RWPE2 (cell line): Measurements from ENCODE around the gene LMCD1.

ENCODE experiments used
- ATAC-seq: fragments of 200-7000 bp; cut with Tn5 transposase; 3 replicates; pipeline ENCODE4 v1.9.1; 2021; ENCODE audit warnings: low read depth
- DNase-seq: peaks from one replicate; pipeline ENCODE4 v3.0.0-alpha.2; 2020; ENCODE audit warnings: low spot score
- H3K27ac ChIP-seq: fragments of 450-650 bp; 2 replicates; pipeline ENCODE4 v1.5.1; 2017; ENCODE audit warnings: mild to moderate bottlenecking; ENCODE audit not compliant: poor library complexity, severe bottlenecking
- H3K27me3 ChIP-seq: fragments of 250-450 bp; sonication (Bioruptor Pico); 2 replicates; pipeline ENCODE4 v1.5.1; 2021; ENCODE audit warnings: mild to moderate bottlenecking, moderate library complexity; ENCODE audit not compliant: insufficient read depth, poor library complexity, severe bottlenecking
- H3K36me3 ChIP-seq: fragments of 250-450 bp; sonication (Bioruptor Pico); 2 replicates; pipeline ENCODE4 v1.5.1; 2020; ENCODE audit warnings: low read depth, mild to moderate bottlenecking, moderate library complexity
- H3K4me1 ChIP-seq: fragments of 250-450 bp; sonication (Bioruptor Pico); 2 replicates; pipeline ENCODE4 v1.5.1; 2021; ENCODE audit warnings: mild to moderate bottlenecking, moderate library complexity; ENCODE audit not compliant: insufficient read depth, poor library complexity, severe bottlenecking
- H3K4me3 ChIP-seq: fragments of 250-450 bp; sonication (Bioruptor Pico); 2 replicates; pipeline ENCODE4 v1.5.1; 2021; ENCODE audit warnings: mild to moderate bottlenecking, moderate library complexity; ENCODE audit not compliant: severe bottlenecking
- H3K9me3 ChIP-seq: fragments of 250-450 bp; sonication (Bioruptor Pico); 2 replicates; pipeline ENCODE4 v1.5.1; 2021; ENCODE audit warnings: mild to moderate bottlenecking, moderate library complexity; ENCODE audit not compliant: severe bottlenecking
- TF ChIP-seq, protein P1 (sequence below): fragments of 450-650 bp; IDR thresholded peaks from one replicate; pipeline ENCODE4 v1.5.1; 2017; ENCODE audit warnings: mild to moderate bottlenecking, moderate library complexity; ENCODE audit not compliant: poor library complexity, severe bottlenecking

LMCD1 gene

GRCh38 chr3:8558645-8559044 is 57.0 kb downstream of the LMCD1 start:
- no peaks in the 10 kb centered on the region for H3K27me3 ChIP-seq
- peaks cover 7% of the 10 kb centered on the region for H3K4me1 ChIP-seq
- H3K36me3 ChIP-seq, result no peaks in the 10 kb centered on the region
- H3K4me3 ChIP-seq, result no peak overlapping the region
- H3K9me3 ChIP-seq, result peaks cover 2% of the 10 kb centered on the region
- ATAC-seq, result no peak
- TF ChIP-seq, protein P1, sequence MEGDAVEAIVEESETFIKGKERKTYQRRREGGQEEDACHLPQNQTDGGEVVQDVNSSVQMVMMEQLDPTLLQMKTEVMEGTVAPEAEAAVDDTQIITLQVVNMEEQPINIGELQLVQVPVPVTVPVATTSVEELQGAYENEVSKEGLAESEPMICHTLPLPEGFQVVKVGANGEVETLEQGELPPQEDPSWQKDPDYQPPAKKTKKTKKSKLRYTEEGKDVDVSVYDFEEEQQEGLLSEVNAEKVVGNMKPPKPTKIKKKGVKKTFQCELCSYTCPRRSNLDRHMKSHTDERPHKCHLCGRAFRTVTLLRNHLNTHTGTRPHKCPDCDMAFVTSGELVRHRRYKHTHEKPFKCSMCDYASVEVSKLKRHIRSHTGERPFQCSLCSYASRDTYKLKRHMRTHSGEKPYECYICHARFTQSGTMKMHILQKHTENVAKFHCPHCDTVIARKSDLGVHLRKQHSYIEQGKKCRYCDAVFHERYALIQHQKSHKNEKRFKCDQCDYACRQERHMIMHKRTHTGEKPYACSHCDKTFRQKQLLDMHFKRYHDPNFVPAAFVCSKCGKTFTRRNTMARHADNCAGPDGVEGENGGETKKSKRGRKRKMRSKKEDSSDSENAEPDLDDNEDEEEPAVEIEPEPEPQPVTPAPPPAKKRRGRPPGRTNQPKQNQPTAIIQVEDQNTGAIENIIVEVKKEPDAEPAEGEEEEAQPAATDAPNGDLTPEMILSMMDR, result no peak
- no peak overlapping the region for H3K27ac ChIP-seq
- DNase-seq, result no peak

GRCh38 chr3:8559351-8559750 is 57.7 kb downstream of the LMCD1 start:
- ATAC-seq (no peak), DNase-seq (no peak)
- H3K9me3 ChIP-seq, result peaks cover 2% of the 10 kb centered on the region
- H3K27ac ChIP-seq, result no peak overlapping the region
- H3K4me1 ChIP-seq, result peaks cover 7% of the 10 kb centered on the region
- TF ChIP-seq, protein P1, result no peak
- no peaks in the 10 kb centered on the region for H3K27me3 ChIP-seq
- H3K36me3 ChIP-seq, result no peaks in the 10 kb centered on the region
- no peak overlapping the region for H3K4me3 ChIP-seq

GRCh38 chr3:8560366-8561007 is 58.9 kb downstream of the LMCD1 start:
- H3K36me3 ChIP-seq, result no peaks in the 10 kb centered on the region
- TF ChIP-seq, protein P1, result no peak
- H3K4me3 ChIP-seq, result no peak overlapping the region
- DNase-seq (no peak), ATAC-seq (peak; percentile 66)
- peaks cover 7% of the 10 kb centered on the region for H3K4me1 ChIP-seq
- H3K27me3 ChIP-seq, result no peaks in the 10 kb centered on the region
- H3K27ac ChIP-seq, result peak overlapping the region; percentile 40
- H3K9me3 ChIP-seq, result peaks cover 2% of the 10 kb centered on the region

DNA sequence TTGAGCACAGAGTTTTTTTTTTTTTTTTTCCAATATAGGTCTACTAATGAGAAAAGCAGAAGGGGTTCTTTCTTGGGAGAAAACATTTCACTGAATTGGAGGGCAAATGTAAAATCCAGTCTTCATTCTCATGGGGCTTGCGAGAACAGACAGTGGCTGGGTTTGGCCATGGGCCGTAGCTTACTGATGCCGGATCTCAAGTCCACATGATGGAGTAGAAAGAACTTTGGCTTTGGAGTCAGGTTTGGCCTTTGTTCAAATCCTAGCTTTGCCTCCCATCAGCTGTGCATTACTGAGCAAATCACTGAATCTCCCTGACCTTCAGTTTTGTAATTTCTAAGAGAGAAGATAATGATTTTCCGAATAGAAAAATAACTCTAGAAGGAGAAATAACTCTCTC is 59.7 kb downstream of the LMCD1 start:
- Histone ChIP-seq H3K27me3 (no peaks in the 10 kb centered on the region), H3K4me3 (no peak overlapping the region), H3K4me1 (peaks cover 7% of the 10 kb centered on the region), H3K9me3 (peaks cover 2% of the 10 kb centered on the region), H3K27ac (peak overlapping the region; percentile 40), H3K36me3 (no peaks in the 10 kb centered on the region)
- TF ChIP-seq, protein P1, result no peak
- DNase-seq (no peak), ATAC-seq (no peak)

GRCh38 chr3:8562081-8562595 is 60.5 kb downstream of the LMCD1 start:
- Histone ChIP-seq H3K36me3 (no peaks in the 10 kb centered on the region), H3K9me3 (peaks cover 2% of the 10 kb centered on the region), H3K4me3 (no peak overlapping the region), H3K27ac (no peak overlapping the region), H3K4me1 (peaks cover 7% of the 10 kb centered on the region), H3K27me3 (no peaks in the 10 kb centered on the region)
- ATAC-seq, result no peak
- TF ChIP-seq, protein P1, result no peak
- DNase-seq, result no peak
